CD4-positive, alpha-beta T cell treated with Interferon gamma for 1 hour (primary cell): ENCODE results near the gene GSTT2B.
A peak's percentile ranks its signal among the peaks of the same experiment; 100 is the strongest.
"Not testable (repeated sequence)": the region's sequence is repeated elsewhere in the genome, so short reads cannot be mapped to it uniquely, and the experiment has no call there.

Experiments
- DNase-seq: peaks from one replicate; pipeline ENCODE4 v3.0.0-alpha.2; 2020

GSTT2B gene

DNA sequence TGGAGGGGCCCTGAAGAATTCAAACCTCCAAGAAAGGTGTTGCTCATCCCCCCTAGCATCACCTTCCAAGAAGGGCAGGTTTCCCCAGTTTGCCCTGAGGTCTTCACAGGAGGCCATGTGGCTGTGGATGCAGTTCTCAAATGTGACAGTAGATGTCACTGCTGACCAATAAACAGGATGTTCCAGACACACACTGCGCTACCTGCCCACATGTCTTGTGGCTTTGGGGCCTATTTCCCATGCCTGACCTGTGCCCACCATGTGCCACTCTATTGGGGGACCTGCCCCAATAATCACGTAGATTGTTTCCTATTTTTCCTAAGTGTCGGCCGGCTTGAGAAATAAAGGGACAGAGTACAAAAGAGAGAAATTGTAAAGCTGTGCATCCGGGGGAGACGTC lies 23.4 kb upstream of the GSTT2B start:
- DNase-seq: peak; percentile 13

GRCh38 chr22:23980567-23980966 lies 19.6 kb upstream of the GSTT2B start:
- DNase-seq: not testable (repeated sequence)

DNA sequence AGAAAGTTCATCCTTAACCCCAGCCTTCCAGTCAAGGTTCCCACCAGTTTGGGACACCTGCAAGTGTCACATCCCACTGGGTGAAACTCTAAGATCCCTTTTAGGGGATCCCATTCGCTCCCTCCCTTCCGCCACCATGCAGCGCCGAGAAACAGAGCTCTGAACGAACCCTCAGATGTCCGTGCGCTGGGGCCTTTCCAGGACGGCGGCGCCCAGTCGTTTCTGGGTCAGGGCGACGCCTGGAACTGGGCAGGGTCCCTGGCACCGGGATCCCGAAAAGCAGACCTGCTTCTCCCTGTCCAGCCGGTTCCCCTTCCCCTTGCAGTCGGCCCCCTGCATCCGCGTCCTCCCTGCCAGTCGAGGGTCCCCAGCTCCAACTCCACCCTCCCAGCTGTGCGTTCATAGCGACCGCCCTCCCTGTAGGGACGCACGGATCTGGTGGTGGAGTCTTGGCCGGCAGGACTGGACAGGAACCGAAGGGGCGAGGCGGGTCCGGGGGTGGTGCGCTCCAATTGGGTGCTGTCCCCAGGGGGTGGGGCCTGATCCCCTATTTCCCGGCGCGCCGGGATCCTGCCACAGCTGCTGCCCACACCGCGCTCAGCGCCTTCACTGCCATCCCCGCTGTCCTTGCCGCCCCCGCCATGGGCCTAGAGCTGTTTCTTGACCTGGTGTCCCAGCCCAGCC lies 18.7 kb upstream of the GSTT2B start, which contains the start of gene GSTT2:
GSTT2 (plus strand) TSS at position 578 of the 684 bp plus-strand sequence.
- not testable (repeated sequence) for DNase-seq

- not testable (repeated sequence) for DNase-seq
These were observed 16.3 kb upstream of the GSTT2B start for GRCh38 chr22:23977304-23977703.

- not testable (repeated sequence) for DNase-seq
These were observed 13.9 kb upstream of the GSTT2B start for GRCh38 chr22:23974836-23975352.

GRCh38 chr22:23974345-23974744 lies 13.3 kb upstream of the GSTT2B start, which contains the start of gene DDT:
Gene DDT, minus strand, starts transcription at chr22:23974441. Its CDS starts 27 bp downstream, at chr22:23974414.
- not testable (repeated sequence) for DNase-seq

GRCh38 chr22:23971927-23972326 lies 10.9 kb upstream of the GSTT2B start:
- DNase-seq: not testable (repeated sequence)

- no peak for DNase-seq
These were observed 10.0 kb upstream of the GSTT2B start for GRCh38 chr22:23970816-23971486.

GRCh38 chr22:23970201-23970641 lies 9.2 kb upstream of the GSTT2B start:
- DNase-seq: no peak

- DNase-seq: no peak
These were observed 8.1 kb upstream of the GSTT2B start for GRCh38 chr22:23969071-23969470.

DNA sequence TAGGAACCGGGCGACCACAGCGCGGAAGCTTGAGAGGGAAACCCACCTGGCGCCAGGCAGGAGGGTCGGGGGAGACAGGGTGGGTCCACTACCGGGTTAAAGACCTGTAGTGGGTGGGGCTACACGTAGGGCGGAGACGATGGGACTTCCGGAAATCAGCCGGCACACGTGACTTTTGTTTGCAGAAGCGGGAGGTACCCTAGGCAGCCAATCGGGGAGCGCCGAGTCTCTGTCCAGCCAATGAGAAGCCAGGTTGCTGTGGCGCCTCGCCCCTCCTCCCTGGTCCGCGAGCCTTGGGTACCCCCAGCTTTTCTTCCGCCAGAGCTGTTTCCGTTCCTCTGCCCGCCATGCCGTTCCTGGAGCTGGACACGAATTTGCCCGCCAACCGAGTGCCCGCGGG lies 5.6 kb upstream of the GSTT2B start, which contains the start of gene DDTL:
DDTL (plus strand) TSS at position 321 of the 400 bp plus-strand sequence; CDS start at position 348, 27 bp downstream.
- not testable (repeated sequence) for DNase-seq

DNA sequence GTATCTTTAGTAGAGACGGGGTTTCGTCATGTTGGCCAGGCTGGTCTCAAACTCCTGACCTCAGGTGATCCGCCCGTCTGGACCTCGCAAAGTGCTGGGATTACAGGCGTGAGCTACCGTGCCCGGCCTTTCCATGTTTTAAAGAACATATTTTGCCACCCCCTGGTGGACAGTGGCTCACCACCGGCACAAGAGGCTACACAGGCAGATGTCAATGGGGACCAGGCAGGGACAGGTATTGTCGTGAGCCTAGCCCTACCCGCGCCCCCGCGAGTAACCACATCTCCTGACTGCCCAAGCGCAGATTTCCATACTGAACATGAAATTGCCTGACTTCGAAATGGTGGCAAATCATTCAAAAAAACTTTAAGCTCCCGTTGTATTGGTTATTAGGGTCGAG lies 5.1 kb upstream of the GSTT2B start:
- DNase-seq: not testable (repeated sequence)

DNA sequence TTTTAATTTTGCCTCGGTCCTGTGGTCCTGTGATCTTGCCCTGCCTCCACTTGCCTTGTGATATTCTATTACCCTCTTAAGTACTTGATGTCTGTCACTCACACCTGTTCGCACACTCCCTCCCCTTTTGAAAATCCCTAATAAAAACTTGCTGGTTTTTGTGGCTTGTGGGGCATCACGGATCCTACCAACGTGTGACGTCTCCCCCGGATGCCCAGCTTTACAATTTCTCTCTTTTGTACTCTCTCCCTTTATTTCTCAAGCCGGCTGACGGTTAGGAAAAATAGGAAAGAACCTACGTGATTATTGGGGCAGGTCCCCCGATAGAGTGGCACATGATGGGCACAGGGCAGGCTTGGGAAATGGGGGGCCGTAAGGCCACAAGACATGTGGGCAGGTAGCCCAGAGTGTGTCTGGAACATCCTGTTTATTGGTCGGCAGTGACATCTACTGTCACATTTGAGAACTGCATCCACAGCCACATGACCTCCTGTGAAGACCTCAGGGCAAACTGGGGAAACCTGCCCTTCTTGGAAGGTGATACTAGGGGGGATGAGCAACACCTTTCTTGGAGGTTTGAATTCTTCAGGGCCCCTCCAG lies 4.6 kb downstream of the GSTT2B start:
- DNase-seq: peak; percentile 72

GRCh38 chr22:23955886-23956285 lies 5.1 kb downstream of the GSTT2B start:
- DNase-seq: not testable (repeated sequence)

DNA sequence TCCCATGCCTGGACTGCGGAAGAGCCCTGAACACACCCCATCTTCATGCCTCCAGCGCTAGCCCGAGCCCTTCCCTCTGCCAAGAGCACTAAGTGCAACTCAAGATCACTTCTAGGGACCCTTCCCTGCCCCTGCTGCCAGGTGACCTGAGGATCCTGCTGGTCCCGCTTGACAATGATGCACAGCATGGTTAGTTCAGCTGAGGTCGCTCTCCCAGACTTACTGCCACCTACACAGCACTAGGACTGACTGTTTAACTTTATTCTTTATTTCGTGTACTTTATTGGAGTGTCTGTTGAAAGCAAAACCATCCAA lies 6.0 kb downstream of the GSTT2B start:
- not testable (repeated sequence) for DNase-seq

- not testable (repeated sequence) for DNase-seq
These were observed 6.6 kb downstream of the GSTT2B start for GRCh38 chr22:23954193-23954990.

DNA sequence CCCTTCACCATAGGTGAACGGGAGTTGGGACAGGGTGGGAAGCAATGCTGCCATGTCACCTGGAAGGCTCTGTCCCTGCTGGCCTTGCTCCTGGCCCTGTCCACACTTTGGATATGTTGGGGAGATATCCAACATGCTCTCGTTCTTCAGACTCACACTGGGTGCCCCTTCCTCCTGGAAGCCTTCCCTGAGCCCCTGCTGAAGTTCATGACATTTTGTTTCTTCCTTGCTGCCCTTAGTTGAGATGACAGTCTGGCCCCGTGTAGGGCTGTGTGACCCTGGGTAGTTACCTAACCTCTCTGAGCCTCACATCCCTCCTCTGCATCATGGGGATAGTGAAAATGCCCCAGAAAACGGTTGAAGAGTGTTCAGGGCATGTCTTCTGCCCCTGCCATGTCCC lies 7.5 kb downstream of the GSTT2B start:
- DNase-seq: not testable (repeated sequence)

DNA sequence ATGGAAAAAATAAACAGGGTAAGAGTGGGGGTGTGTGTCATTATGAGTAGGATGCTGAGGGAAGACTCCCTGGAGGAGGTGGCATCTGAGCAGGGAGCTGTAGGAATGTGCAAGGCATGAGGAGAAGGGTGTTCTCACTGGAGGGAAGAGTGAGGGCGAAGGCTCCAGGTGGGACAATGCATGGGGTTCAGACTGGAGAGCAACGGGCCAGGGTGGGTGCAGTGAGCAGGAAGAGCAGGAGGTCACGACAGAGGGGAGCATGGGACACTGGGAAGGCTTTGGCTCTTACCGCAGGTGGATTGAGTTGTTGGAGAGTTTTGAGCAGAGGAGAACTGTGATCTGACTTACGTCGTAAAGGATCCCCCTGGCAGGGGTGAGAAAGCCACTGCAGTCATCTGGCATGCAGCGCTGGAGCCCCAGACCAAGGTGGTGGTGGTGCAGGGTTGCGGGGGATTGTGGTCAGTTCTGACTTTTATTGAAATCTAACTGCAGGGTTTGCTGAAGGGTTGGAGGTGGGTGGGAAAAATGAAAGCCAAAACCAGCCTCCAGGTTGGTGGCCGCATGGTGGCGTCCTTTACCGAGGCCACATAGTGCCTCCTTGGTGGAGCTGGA lies 8.1 kb downstream of the GSTT2B start:
- not testable (repeated sequence) for DNase-seq

- not testable (repeated sequence) for DNase-seq
These were observed 9.6 kb downstream of the GSTT2B start for GRCh38 chr22:23951383-23951782.

GRCh38 chr22:23949764-23950163 lies 11.2 kb downstream of the GSTT2B start:
- DNase-seq: not testable (repeated sequence)

GRCh38 chr22:23947391-23947790 lies 13.6 kb downstream of the GSTT2B start:
- not testable (repeated sequence) for DNase-seq

GRCh38 chr22:23940166-23940565 lies 20.8 kb downstream of the GSTT2B start:
- not testable (repeated sequence) for DNase-seq
